Testis (tissue), 3 donors: ENCODE measurements around the gene NTNG2. TPM values are rescaled to one million over a fixed set of nuclear protein-coding genes. Genes with fewer than 3 reads are reported as not detected.

ENCODE experiments used
- DNase-seq: peaks from one replicate; pipeline ENCODE4 v3.0.0-alpha.2; 2019
- H3K27ac ChIP-seq, 2 donors: fragments of 200-600 bp; sonication (generic); one replicate each; pipeline ENCODE4 v1.5.1; 2019
- H3K27me3 ChIP-seq: fragments of 200-600 bp; sonication (generic); one replicate; pipeline ENCODE4 v1.5.1; 2019
- H3K36me3 ChIP-seq: fragments of 200-600 bp; sonication (generic); one replicate; pipeline ENCODE4 v1.5.1; 2017; ENCODE audit warnings: low read depth; ENCODE audit errors: missing control alignments
- H3K4me1 ChIP-seq: fragments of 200-600 bp; sonication (generic); one replicate; pipeline ENCODE4 v1.5.1; 2019
- H3K4me3 ChIP-seq, 2 donors: fragments of 200-600 bp; sonication (generic); one replicate each; pipeline ENCODE4 v1.5.1; 2017 to 2019
- H3K9me3 ChIP-seq: fragments of 200-600 bp; sonication (generic); one replicate; pipeline ENCODE4 v1.5.1; 2017
- CTCF ChIP-seq, 3 experiments: fragments of 450-650 bp in 2 of 3; fragments of 200-600 bp in 1 of 3; sonication (generic) in 1 of 3; IDR thresholded peaks; one replicate each; pipeline ENCODE4 v1.5.1; 2016 to 2019; ENCODE audit warnings: antibody characterized with exemption in 3 of 3, mild to moderate bottlenecking in 2 of 3, moderate library complexity in 1 of 3
- POLR2A ChIP-seq: fragments of 450-650 bp; IDR thresholded peaks from one replicate; pipeline ENCODE4 v1.6.1; 2017; ENCODE audit warnings: antibody characterized with exemption, mild to moderate bottlenecking, moderate library complexity
- WGBS, 2 donors: methylation state at CpG; one replicate each; pipeline ENCODE4 v1.1.5; 2018; 5-methylcytosine and 5-hydroxymethylcytosine counted together
- intact Hi-C: fragments of 100-400 bp; cut with DNase I; formaldehyde crosslinking; loops from one replicate; pipeline ENCODE4 v1.15.1; 2023; ENCODE audit warnings: low total_unique reads
- polyA plus RNA-seq: library from polyadenylated mRNA; stranded (reverse); fragments of 350-450 nt; fragmentation: Illumina TruSeq; extraction: RNeasy Lipid Tissue Mini Kit (QIAGEN cat#74804); gene quantifications from one replicate; pipeline ENCODE4 v1.2.3, GENCODE V29; 2014; ENCODE audit warnings: low read depth, low replicate concordance; ENCODE audit not compliant: insufficient read depth
- total RNA-seq, 2 donors: library from RNA; depleted of rRNA; stranded (reverse); fragments of >200 nt; gene quantifications; one replicate each; pipeline ENCODE4 v1.2.3, GENCODE V29; 2016

NTNG2 gene
- total and polyA plus RNA-seq, 3 donors from 2014 or later: 3.3 to 29.0 (median 23.7) TPM

GRCh38 chr9:132288966-132289365, 127.1 kb downstream of the NTNG2 start:
- Histone ChIP-seq H3K4me3 (no peak overlapping the region), H3K27ac (peak overlapping the region in 1 of 2 donors; percentile 51), H3K4me1 (no peaks in the 10 kb centered on the region), H3K9me3 (no peaks in the 10 kb centered on the region), H3K27me3 (no peaks in the 10 kb centered on the region), H3K36me3 (no peaks in the 10 kb centered on the region)
- DNase-seq: peak; percentile 34
- 50 to 58% methylated on average over 2 of the region's 2 CpGs for WGBS, 2 donors
- intact Hi-C loops: no loop called here
- TF ChIP-seq POLR2A (no peak), CTCF (IDR thresholded peaks at IDR 0.05) (no peak)

GRCh38 chr9:132293145-132293721, 131.4 kb downstream of the NTNG2 start:
- 94% methylated on average over 13 of the region's 13 CpGs for WGBS, 2 donors
- no peak for TF ChIP-seq CTCF (IDR thresholded peaks at IDR 0.05)
- TF ChIP-seq POLR2A: no peak
- Histone ChIP-seq H3K27me3 (no peaks in the 10 kb centered on the region), H3K36me3 (no peaks in the 10 kb centered on the region), H3K4me3 (no peak overlapping the region), H3K4me1 (no peaks in the 10 kb centered on the region), H3K27ac (no peak overlapping the region), H3K9me3 (no peaks in the 10 kb centered on the region)
- intact Hi-C loops: no loop called here
- no peak for DNase-seq

Other genes starting within 250 kb of the NTNG2 start
- gene MED27, start 82.2 kb upstream of the NTNG2 start, total RNA-seq: 10 to 100 TPM; 30.7 to 33.7 TPM
- 45.0 TPM for gene MED27, start 82.2 kb upstream of the NTNG2 start, polyA plus RNA-seq
- 100 to 1,000 TPM; 109 to 157 TPM for gene SETX, start 192.9 kb downstream of the NTNG2 start, total RNA-seq
- gene SETX, start 192.9 kb downstream of the NTNG2 start, polyA plus RNA-seq: 74.1 TPM
- gene TTF1, start 244.8 kb downstream of the NTNG2 start, total RNA-seq: 10 to 100 TPM; 15.4 to 19.2 TPM
- gene TTF1, start 244.8 kb downstream of the NTNG2 start, polyA plus RNA-seq: 19.4 TPM
- gene CFAP77, start 248.2 kb downstream of the NTNG2 start, total RNA-seq: 10 to 100 TPM; 13.6 to 20.9 TPM
- gene CFAP77, start 248.2 kb downstream of the NTNG2 start, polyA plus RNA-seq: 36.2 TPM